Neutrophil (primary cell): ENCODE results near the gene RALGAPA2.

Source experiments
- H3K27ac ChIP-seq: fragments of 200-600 bp; sonication (generic); 2 replicates; pipeline ENCODE4 v1.5.1; 2016; ENCODE audit warnings: mild to moderate bottlenecking, moderate library complexity
- H3K27me3 ChIP-seq: fragments of 200-600 bp; sonication (generic); 2 replicates; pipeline ENCODE4 v1.6.0; 2016; ENCODE audit warnings: mild to moderate bottlenecking
- H3K36me3 ChIP-seq: fragments of 200-600 bp; sonication (generic); 2 replicates; pipeline ENCODE4 v1.5.1; 2017
- H3K4me1 ChIP-seq, 2 experiments: fragments of 200-600 bp in 1 of 2; sonication (generic) in 1 of 2; 1 replicate in 1 of 2; 2 replicates in 1 of 2; pipeline versions ENCODE4 v1.5.1 to v1.6.1; 2013 to 2016; ENCODE audit warnings: low read depth in 1 of 2, low read length in 1 of 2, mild to moderate bottlenecking in 1 of 2, moderate library complexity in 1 of 2; ENCODE audit not compliant: control insufficient read depth in 1 of 2, insufficient read depth in 1 of 2
- H3K4me3 ChIP-seq, 2 experiments: fragments of 200-600 bp in 1 of 2; sonication (generic) in 1 of 2; 1 replicate in 1 of 2; 2 replicates in 1 of 2; pipeline ENCODE4 v1.5.1; 2013 to 2016; ENCODE audit warnings: low read depth in 1 of 2, low read length in 1 of 2, mild to moderate bottlenecking in 1 of 2, moderate library complexity in 1 of 2
- H3K9me3 ChIP-seq: fragments of 200-600 bp; sonication (generic); 2 replicates; pipeline ENCODE4 v1.5.1; 2016
- TF ChIP-seq, protein P1 (sequence below): fragments of 200-600 bp; sonication (generic); IDR thresholded peaks from 2 replicates; pipeline ENCODE4 v1.5.1; 2016; ENCODE audit warnings: antibody characterized with exemption

The RALGAPA2 gene

DNA sequence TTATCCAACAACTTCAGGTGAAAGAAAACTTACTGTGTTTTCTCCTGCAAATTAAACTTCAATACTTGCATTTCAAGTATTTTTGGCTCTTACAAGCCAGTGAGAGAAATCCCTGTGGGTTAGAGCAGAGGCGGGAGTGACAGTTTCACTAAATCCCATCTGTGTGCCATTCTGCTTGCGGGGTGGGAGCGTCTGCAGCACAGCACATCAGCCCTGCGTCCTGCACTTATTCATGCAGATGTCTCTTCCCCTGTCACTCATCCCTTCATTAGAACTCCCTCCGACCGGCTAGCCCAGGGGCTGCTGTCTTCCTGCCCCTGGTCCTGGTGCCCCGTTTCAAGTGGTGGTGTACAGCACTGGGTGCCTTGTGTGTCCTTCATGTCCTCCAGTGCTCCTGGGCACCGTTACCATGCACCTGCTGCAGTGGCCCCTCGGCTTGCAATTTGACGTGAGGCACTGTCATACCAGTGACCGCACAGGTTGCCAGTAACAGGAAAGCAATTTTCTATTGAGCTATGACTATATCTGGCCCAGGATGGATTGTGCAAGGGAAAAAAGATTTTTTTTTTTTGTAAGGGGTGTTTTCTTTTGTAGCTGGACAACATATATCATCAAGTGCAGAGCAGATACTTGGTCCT lies 285.1 kb downstream of the RALGAPA2 start:
- Histone ChIP-seq H3K9me3 (no peaks in the 10 kb centered on the region), H3K4me1 (no peaks in the 10 kb centered on the region), H3K4me3 (no peak overlapping the region), H3K27me3 (no peaks in the 10 kb centered on the region), H3K27ac (no peak overlapping the region), H3K36me3 (peaks cover 42% of the 10 kb centered on the region)
- TF ChIP-seq, protein P1, sequence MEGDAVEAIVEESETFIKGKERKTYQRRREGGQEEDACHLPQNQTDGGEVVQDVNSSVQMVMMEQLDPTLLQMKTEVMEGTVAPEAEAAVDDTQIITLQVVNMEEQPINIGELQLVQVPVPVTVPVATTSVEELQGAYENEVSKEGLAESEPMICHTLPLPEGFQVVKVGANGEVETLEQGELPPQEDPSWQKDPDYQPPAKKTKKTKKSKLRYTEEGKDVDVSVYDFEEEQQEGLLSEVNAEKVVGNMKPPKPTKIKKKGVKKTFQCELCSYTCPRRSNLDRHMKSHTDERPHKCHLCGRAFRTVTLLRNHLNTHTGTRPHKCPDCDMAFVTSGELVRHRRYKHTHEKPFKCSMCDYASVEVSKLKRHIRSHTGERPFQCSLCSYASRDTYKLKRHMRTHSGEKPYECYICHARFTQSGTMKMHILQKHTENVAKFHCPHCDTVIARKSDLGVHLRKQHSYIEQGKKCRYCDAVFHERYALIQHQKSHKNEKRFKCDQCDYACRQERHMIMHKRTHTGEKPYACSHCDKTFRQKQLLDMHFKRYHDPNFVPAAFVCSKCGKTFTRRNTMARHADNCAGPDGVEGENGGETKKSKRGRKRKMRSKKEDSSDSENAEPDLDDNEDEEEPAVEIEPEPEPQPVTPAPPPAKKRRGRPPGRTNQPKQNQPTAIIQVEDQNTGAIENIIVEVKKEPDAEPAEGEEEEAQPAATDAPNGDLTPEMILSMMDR, result no peak

DNA sequence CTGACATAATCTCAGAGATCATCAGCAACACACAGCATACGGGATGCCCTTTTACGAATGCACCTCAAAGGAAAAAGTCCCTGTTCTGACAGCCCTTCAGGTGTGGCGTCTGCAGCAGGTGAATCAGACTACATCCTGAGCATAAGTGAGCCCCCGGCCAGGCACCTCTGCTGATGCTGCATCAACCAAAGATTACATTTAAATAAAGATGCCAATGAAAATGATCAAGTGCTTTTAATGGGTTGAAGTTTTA lies 285.9 kb downstream of the RALGAPA2 start:
- no peaks in the 10 kb centered on the region for H3K4me1 ChIP-seq
- no peaks in the 10 kb centered on the region for H3K27me3 ChIP-seq
- TF ChIP-seq, protein P1, result no peak
- H3K4me3 ChIP-seq, result no peak overlapping the region
- no peak overlapping the region for H3K27ac ChIP-seq
- H3K9me3 ChIP-seq, result no peaks in the 10 kb centered on the region
- peaks cover 44% of the 10 kb centered on the region for H3K36me3 ChIP-seq

DNA sequence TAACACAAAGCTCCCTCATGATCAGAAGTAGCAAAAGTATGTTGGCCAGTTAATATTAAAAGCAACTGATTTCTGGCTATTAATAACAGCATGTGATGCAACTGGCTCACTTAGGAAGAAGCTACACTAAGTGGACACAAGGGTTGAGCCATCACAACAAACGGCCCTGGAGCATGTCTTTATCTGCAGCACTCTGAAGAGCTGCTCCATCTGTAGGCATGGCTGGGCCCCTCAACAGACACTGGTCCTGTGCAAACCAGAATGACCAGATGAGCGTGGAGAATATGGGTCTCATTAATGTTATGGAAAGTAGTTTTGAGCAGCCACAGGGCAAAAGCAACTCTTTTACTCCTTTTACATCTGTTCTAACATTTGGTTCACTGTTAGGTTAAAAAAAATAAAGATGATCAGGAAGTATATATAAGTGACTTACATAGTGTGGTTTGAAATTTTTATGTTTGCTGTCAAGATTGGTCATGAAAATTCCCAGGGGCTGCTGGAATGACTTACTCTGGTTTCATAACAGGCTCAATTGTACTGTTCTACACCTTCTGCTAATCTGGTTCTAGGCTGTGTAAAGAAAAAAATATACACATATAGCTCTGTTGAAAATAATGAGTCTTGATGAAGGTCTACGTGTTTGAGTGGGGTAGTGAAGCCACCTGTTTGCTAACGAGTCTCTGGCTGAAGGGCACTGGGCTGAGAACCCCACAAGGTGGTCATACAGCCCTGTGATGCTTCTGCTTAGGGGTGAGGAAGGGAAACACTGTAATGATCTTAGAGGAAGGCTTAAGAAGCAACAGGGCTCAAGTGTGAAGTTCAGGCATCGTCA lies 286.4 kb downstream of the RALGAPA2 start:
- Histone ChIP-seq H3K27me3 (no peaks in the 10 kb centered on the region), H3K9me3 (no peaks in the 10 kb centered on the region), H3K4me1 (no peaks in the 10 kb centered on the region), H3K4me3 (no peak overlapping the region), H3K36me3 (peaks cover 44% of the 10 kb centered on the region), H3K27ac (no peak overlapping the region)
- TF ChIP-seq, protein P1, result no peak

DNA sequence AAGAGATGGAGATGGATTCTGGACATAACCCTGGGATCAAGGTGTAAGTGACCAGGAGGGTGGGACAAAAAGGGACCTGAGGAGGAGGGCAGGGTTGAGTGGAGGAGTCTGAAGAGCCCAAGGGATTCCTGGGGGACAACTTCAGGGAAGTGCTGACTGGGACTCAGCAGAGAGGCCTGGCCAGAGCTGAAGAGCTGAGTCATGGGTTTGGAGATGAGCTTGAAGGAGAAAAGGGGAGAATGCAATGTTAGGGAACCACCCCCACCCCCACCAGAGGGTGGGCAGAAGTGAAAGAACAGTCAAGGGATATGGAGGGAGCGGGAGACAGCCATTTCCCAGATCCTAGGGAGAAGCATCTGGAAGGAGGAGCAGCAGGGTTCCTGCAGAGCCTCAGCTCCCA lies 289.3 kb downstream of the RALGAPA2 start:
- TF ChIP-seq, protein P1, result no peak
- Histone ChIP-seq H3K4me1 (no peaks in the 10 kb centered on the region), H3K27me3 (no peaks in the 10 kb centered on the region), H3K4me3 (no peak overlapping the region), H3K9me3 (no peaks in the 10 kb centered on the region), H3K27ac (no peak overlapping the region), H3K36me3 (peaks cover 35% of the 10 kb centered on the region)

DNA sequence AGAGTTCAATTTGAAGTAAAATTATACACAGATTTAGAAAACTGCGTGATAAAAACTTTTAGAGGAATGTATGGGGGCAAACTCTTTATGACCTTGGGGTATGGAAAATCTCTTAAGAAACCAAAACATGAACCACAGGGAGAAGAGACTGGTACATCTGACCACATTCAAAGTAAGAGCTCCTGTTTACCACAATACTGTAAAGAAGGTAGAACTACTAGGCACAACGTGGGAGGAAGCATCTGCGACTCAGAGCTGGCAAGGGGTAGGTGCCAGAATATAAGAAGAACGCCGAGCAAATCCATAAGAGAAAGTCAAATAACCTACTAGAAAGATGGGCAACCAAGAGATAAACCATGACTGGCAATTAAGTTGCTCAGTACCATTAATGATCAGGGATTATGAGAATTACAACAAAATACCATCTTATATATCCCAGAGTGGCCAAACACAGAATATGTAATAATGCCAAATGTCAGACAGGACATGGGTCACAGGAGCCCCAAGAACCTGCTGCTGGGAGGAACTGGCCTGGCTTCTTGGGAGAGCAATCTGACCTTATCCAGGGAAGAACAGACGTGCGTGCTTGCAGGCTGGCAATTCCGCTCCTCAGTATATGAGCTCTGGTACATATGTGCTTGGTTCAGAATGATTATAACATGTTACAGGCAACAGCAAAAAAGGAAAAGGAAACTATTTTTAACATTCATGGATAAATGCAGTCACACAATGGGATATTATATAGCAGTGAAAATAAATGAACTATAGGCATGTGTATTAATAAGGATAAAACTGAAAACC lies 294.4 kb downstream of the RALGAPA2 start:
- H3K4me1 ChIP-seq, result no peaks in the 10 kb centered on the region
- no peaks in the 10 kb centered on the region for H3K27me3 ChIP-seq
- TF ChIP-seq, protein P1, result no peak
- no peak overlapping the region for H3K4me3 ChIP-seq
- no peak overlapping the region for H3K27ac ChIP-seq
- peaks cover 42% of the 10 kb centered on the region for H3K36me3 ChIP-seq
- H3K9me3 ChIP-seq, result no peaks in the 10 kb centered on the region
